ENCODE data around the gene LRRC49.
"Not testable (repeated sequence)": the region's sequence is repeated elsewhere in the genome, so short reads cannot be mapped to it uniquely, and the experiment has no call there.

Gene LRRC49

GRCh38 chr15:71008250-71008870, 115.7 kb downstream of the LRRC49 start:
- DNase-seq (ENCODE audit: low read depth, low spot score) = no peak
- no peak for TF ChIP-seq CTCF (IDR thresholded peaks at IDR 0.05; ENCODE audit: low read depth, low read length)
- H3K4me3 ChIP-seq (ENCODE audit: low read depth, low read length) = no peak overlapping the region
- in situ Hi-C loops (cut with HindIII; ENCODE audit: low sequenced_read_pairs) = no loop called here

- TF ChIP-seq CTCF (IDR thresholded peaks at IDR 0.05; ENCODE audit: low read depth, low read length) = no peak
- no peak for DNase-seq (ENCODE audit: low read depth, low spot score)
- in situ Hi-C loops (cut with HindIII; ENCODE audit: low sequenced_read_pairs) = no loop called here
- H3K4me3 ChIP-seq (ENCODE audit: low read depth, low read length) = no peak overlapping the region
Observed at GRCh38 chr15:71010472-71010871, 117.8 kb downstream of the LRRC49 start.

- in situ Hi-C loops (cut with HindIII; ENCODE audit: low sequenced_read_pairs) = no loop called here
- DNase-seq (ENCODE audit: low read depth, low spot score) = no peak
- H3K4me3 ChIP-seq (ENCODE audit: low read depth, low read length) = no peak overlapping the region
- TF ChIP-seq CTCF (IDR thresholded peaks at IDR 0.05; ENCODE audit: low read depth, low read length) = no peak
Observed at GRCh38 chr15:71010997-71011396, 118.4 kb downstream of the LRRC49 start.

- no peak overlapping the region for H3K4me3 ChIP-seq (ENCODE audit: low read depth, low read length)
- in situ Hi-C loops (cut with HindIII; ENCODE audit: low sequenced_read_pairs) = no loop called here
- DNase-seq (ENCODE audit: low read depth, low spot score) = peak; percentile 66
- TF ChIP-seq CTCF (IDR thresholded peaks at IDR 0.05; ENCODE audit: low read depth, low read length) = peak; percentile 84
Observed at GRCh38 chr15:71011503-71012155, 119.0 kb downstream of the LRRC49 start.

- no peak overlapping the region for H3K4me3 ChIP-seq (ENCODE audit: low read depth, low read length)
- no peak for DNase-seq (ENCODE audit: low read depth, low spot score)
- TF ChIP-seq CTCF (IDR thresholded peaks at IDR 0.05; ENCODE audit: low read depth, low read length) = no peak
- in situ Hi-C loops (cut with HindIII; ENCODE audit: low sequenced_read_pairs) = no loop called here
Observed at GRCh38 chr15:71013446-71013845, 120.8 kb downstream of the LRRC49 start.

GRCh38 chr15:71015342-71015741, 122.7 kb downstream of the LRRC49 start:
- no peak overlapping the region for H3K4me3 ChIP-seq (ENCODE audit: low read depth, low read length)
- no peak for TF ChIP-seq CTCF (IDR thresholded peaks at IDR 0.05; ENCODE audit: low read depth, low read length)
- in situ Hi-C loops (cut with HindIII; ENCODE audit: low sequenced_read_pairs) = no loop called here
- DNase-seq (ENCODE audit: low read depth, low spot score) = no peak

- in situ Hi-C loops (cut with HindIII; ENCODE audit: low sequenced_read_pairs); H3K4me3 ChIP-seq (ENCODE audit: low read depth, low read length); DNase-seq (ENCODE audit: low read depth, low spot score): not testable (repeated sequence)
Observed at GRCh38 chr15:71031232-71031631, 138.6 kb downstream of the LRRC49 start.

GRCh38 chr15:71035478-71035877, 142.9 kb downstream of the LRRC49 start:
- DNase-seq (ENCODE audit: low read depth, low spot score); H3K4me3 ChIP-seq (ENCODE audit: low read depth, low read length); in situ Hi-C loops (cut with HindIII; ENCODE audit: low sequenced_read_pairs): not testable (repeated sequence)
